ENCODE results near the gene TP73.

The TP73 gene

GRCh38 chr1:3641046-3641760 lies 11.1 kb upstream of the TP73 start:
- in situ Hi-C loops (cut with HindIII; ENCODE audit: low sequenced_read_pairs): loop anchor here (10.0 kb wide), 1 partner anchor 256 kb away; no protein-coding TSS in a partner anchor

GRCh38 chr1:3641816-3642215 lies 10.5 kb upstream of the TP73 start:
- TF ChIP-seq CTCF (IDR thresholded peaks at IDR 0.05; ENCODE audit: low read depth, low read length, missing control alignments): no peak
- in situ Hi-C loops (cut with HindIII; ENCODE audit: low sequenced_read_pairs): loop anchor here (10.0 kb wide), 1 partner anchor 257 kb away; no protein-coding TSS in a partner anchor
- no peak for DNase-seq (ENCODE audit: low read depth)
- H3K4me3 ChIP-seq (ENCODE audit: low read depth, low read length): no peak overlapping the region

More at GRCh38 chr1:3641046-3641760, 11.1 kb upstream of the TP73 start:
- no peak for TF ChIP-seq CTCF (IDR thresholded peaks at IDR 0.05; ENCODE audit: low read depth, low read length, missing control alignments)
- no peak for DNase-seq (ENCODE audit: low read depth)
- no peak overlapping the region for H3K4me3 ChIP-seq (ENCODE audit: low read depth, low read length)

GRCh38 chr1:3642919-3643675 lies 9.2 kb upstream of the TP73 start:
- H3K4me3 ChIP-seq (ENCODE audit: low read depth, low read length): no peak overlapping the region
- no peak for TF ChIP-seq CTCF (IDR thresholded peaks at IDR 0.05; ENCODE audit: low read depth, low read length, missing control alignments)
- DNase-seq (ENCODE audit: low read depth): no peak
- in situ Hi-C loops (cut with HindIII; ENCODE audit: low sequenced_read_pairs): loop anchor here (10.0 kb wide), 1 partner anchor 258 kb away; no protein-coding TSS in a partner anchor

DNA sequence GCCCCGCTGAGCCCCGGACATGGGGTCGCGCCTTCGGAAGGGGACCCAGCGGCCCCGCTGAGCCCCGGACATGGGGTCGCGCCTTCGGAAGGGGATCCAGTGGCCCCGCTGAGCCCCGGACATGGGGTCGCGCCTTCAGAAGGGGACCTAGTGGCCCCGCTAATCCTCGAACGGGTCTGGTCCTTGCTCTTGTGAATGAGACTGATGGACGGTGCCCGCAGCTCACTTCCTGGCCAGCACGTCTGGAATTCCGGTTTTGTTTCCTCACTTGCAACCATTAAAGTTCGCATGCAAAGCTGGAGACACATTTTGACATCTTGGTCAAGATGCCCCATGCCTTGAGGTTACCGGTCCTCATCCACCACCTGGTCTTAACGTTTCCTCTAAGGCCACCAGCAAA lies 8.0 kb upstream of the TP73 start:
- TF ChIP-seq CTCF (IDR thresholded peaks at IDR 0.05; ENCODE audit: low read depth, low read length, missing control alignments): no peak
- in situ Hi-C loops (cut with HindIII; ENCODE audit: low sequenced_read_pairs): loop anchor here (10.0 kb wide), 1 partner anchor 259 kb away; no protein-coding TSS in a partner anchor
- H3K4me3 ChIP-seq (ENCODE audit: low read depth, low read length): no peak overlapping the region

DNA sequence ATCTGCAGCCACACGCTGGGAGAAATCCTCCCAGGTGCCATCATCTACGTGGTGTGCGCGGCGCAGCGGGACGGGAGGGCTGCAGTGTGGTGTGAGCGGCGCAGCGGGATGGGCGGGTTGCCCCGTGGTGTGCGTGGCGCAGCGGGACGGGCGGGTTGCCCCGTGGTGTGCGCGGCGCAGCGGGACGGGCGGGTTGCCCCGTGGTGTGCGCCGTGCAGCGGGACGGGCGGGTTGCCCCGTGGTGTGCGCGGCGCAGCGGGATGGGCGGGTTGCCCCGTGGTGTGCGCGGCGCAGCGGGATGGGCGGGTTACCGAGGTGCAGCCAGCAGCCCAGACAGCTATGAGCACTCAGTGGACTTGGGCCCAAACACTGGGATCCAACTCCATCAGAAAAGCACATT lies 7.1 kb upstream of the TP73 start:
- DNase-seq (ENCODE audit: low read depth): no peak
- in situ Hi-C loops (cut with HindIII; ENCODE audit: low sequenced_read_pairs): loop anchor here (5.0 to 10.0 kb wide), 3 partner anchors 93 to 260 kb away; partner anchors contain the start of gene SMIM1
- H3K4me3 ChIP-seq (ENCODE audit: low read depth, low read length): no peak overlapping the region
- TF ChIP-seq CTCF (IDR thresholded peaks at IDR 0.05; ENCODE audit: low read depth, low read length, missing control alignments): no peak

More for the DNA sequence above, 8.0 kb upstream of the TP73 start:
- DNase-seq (ENCODE audit: low read depth): no peak

- no peak overlapping the region for H3K4me3 ChIP-seq (ENCODE audit: low read depth, low read length)
- no peak for TF ChIP-seq CTCF (IDR thresholded peaks at IDR 0.05; ENCODE audit: low read depth, low read length, missing control alignments)
- no peak for DNase-seq (ENCODE audit: low read depth)
- in situ Hi-C loops (cut with HindIII; ENCODE audit: low sequenced_read_pairs): loop anchor here (5.0 to 10.0 kb wide), 3 partner anchors 94 to 261 kb away; partner anchors contain the start of gene SMIM1
Observed at GRCh38 chr1:3645666-3646355, 6.5 kb upstream of the TP73 start.
